K562 (cell line): ENCODE measurements around the gene FHIT. TPM values are rescaled to one million over a fixed set of nuclear protein-coding genes. Genes with fewer than 3 reads are reported as not detected.

Source experiments
- ATAC-seq: fragments of 200-7000 bp; cut with Tn5 transposase; 3 replicates; pipeline ENCODE4 v1.9.1; 2020; ENCODE audit warnings: moderate library complexity
- BruUV-seq: library from RNA; stranded (reverse); fragments of 400-500 nt; replicated peaks from 2 replicates; lab custom pipeline; 2021; lab: Mats Ljungman, UMichigan
- CTCF ChIA-PET: fragments of 300-600 bp; formaldehyde crosslinking; extraction: SDS; loops from one replicate; lab custom pipeline; 2021; ENCODE audit warnings: low intra/inter-chr PET ratio; lab: Yijun Ruan, JAX
- POLR2A ChIA-PET: fragments of 300-600, 350-650 bp; sonication (Branson Sonifier 250); formaldehyde crosslinking; extraction: SDS; loops from one replicate; lab custom pipeline; 2021; ENCODE audit warnings: antibody characterized with exemption, inconsistent platforms; lab: Yijun Ruan, JAX
- DNase-seq, 4 experiments: peaks; one replicate each; pipeline versions ENCODE4 v3.0.0 to v3.0.0-alpha.2; 2011 to 2018; ENCODE audit warnings: low spot score in 3 of 4, mixed read lengths in 3 of 4; ENCODE audit errors: extremely low read depth in 1 of 4
- FAIRE-seq: peaks from 2 replicates; lab custom pipeline; 2011; peaks lifted over from hg19 to GRCh38; lab: Jason Lieb, UNC
- H2AFZ ChIP-seq: 2 replicates; pipeline ENCODE4 v1.6.0; 2011; ENCODE audit warnings: low read depth, low read length, control low read depth, inconsistent platforms
- H3K27ac ChIP-seq: fragments of 200-600 bp; 3 replicates; pipeline ENCODE4 v1.8.0; 2011; ENCODE audit warnings: low read depth, mild to moderate bottlenecking, control low read depth, inconsistent platforms, low read length, moderate library complexity, mixed read lengths; ENCODE audit errors: extremely low read depth
- H3K27me3 ChIP-seq, 2 experiments: fragments of 300-600 bp in 1 of 2; 2 replicates in 1 of 2; 3 replicates in 1 of 2; pipeline versions ENCODE4 v1.6.0 to v1.8.0; 2011; ENCODE audit warnings: inconsistent platforms in 2 of 2, low read length in 2 of 2, mild to moderate bottlenecking in 1 of 2, mixed read lengths in 1 of 2, moderate library complexity in 1 of 2; ENCODE audit not compliant: control insufficient read depth in 2 of 2, insufficient read depth in 2 of 2
- H3K36me3 ChIP-seq: fragments of 300-600 bp; 3 replicates; pipeline ENCODE4 v1.8.0; 2011; ENCODE audit warnings: mild to moderate bottlenecking, low read length, inconsistent platforms; ENCODE audit not compliant: control insufficient read depth, insufficient read depth
- H3K4me1 ChIP-seq, 2 experiments: fragments of 200-600 bp in 1 of 2; replicated peaks in 1 of 2; 2 replicates in 1 of 2; 3 replicates in 1 of 2; pipeline versions ENCODE4 v1.5.1 to v1.8.0; 2011; ENCODE audit warnings: inconsistent platforms in 2 of 2, low read length in 2 of 2, mild to moderate bottlenecking in 1 of 2, mixed read lengths in 1 of 2, moderate library complexity in 1 of 2; ENCODE audit not compliant: control insufficient read depth in 2 of 2, insufficient read depth in 2 of 2
- H3K4me2 ChIP-seq: 2 replicates; pipeline ENCODE4 v1.6.1; 2011; ENCODE audit warnings: low read length, control low read depth, inconsistent platforms, mixed read lengths; ENCODE audit not compliant: insufficient read depth
- H3K4me3 ChIP-seq: fragments of 200-600 bp; sonication (generic), shearing (Covaris generic); 2 replicates; pipeline ENCODE4 v1.5.1; 2016; ENCODE audit warnings: control low read depth, inconsistent platforms
- H3K79me2 ChIP-seq: fragments of 200-600 bp; 3 replicates; pipeline ENCODE4 v1.8.0; 2011; ENCODE audit warnings: low read length, inconsistent platforms; ENCODE audit not compliant: control insufficient read depth, insufficient read depth
- H3K9ac ChIP-seq, 2 experiments: 2 replicates each; pipeline versions ENCODE4 v1.6.0 to v1.6.1; 2011; ENCODE audit warnings: low read depth in 2 of 2, low read length in 2 of 2, control low read depth in 1 of 2, inconsistent platforms in 1 of 2, mild to moderate bottlenecking in 1 of 2, mixed read lengths in 1 of 2; ENCODE audit not compliant: insufficient read depth in 1 of 2
- H3K9me1 ChIP-seq: one replicate; pipeline ENCODE4 v1.6.0; 2011; ENCODE audit warnings: inconsistent platforms, mild to moderate bottlenecking, low read length, moderate library complexity; ENCODE audit not compliant: control insufficient read depth, insufficient read depth
- H3K9me3 ChIP-seq: replicated peaks from 2 replicates; pipeline ENCODE4 v1.5.1; 2011; ENCODE audit warnings: low read depth, low read length, inconsistent platforms; ENCODE audit not compliant: control insufficient read depth, insufficient read depth
- H4K20me1 ChIP-seq: replicated peaks from 2 replicates; pipeline ENCODE4 v1.6.1; 2011; ENCODE audit warnings: low read length, inconsistent platforms, mixed read lengths; ENCODE audit not compliant: control insufficient read depth, insufficient read depth
- CTCFL ChIP-seq: IDR thresholded peaks from 2 replicates; pipeline ENCODE4 v1.6.1; 2011; ENCODE audit warnings: borderline replicate concordance, low read depth, mild to moderate bottlenecking, moderate library complexity, low read length; ENCODE audit not compliant: insufficient read depth, poor library complexity, severe bottlenecking
- DMBX1 ChIP-seq: fragments of 250-450 bp; sonication (Bioruptor Pico); IDR thresholded peaks from 2 replicates; pipeline ENCODE4 v1.8.0; 2022; ENCODE audit warnings: inconsistent platforms, mild to moderate bottlenecking, moderate library complexity, borderline replicate concordance
- E2F8 ChIP-seq: fragments of 450-650 bp; IDR thresholded peaks from 2 replicates; pipeline ENCODE4 v1.7.1; 2018; ENCODE audit warnings: mild to moderate bottlenecking, low read depth; ENCODE audit not compliant: partially characterized antibody
- FOXJ2 ChIP-seq: fragments of 200-800 bp; sonication (Bioruptor generic); IDR thresholded peaks from 2 replicates; pipeline ENCODE4 v1.6.1; 2016; ENCODE audit warnings: missing genetic modification characterization, missing compliant biosample characterization
- HNRNPK ChIP-seq: fragments of 200-400 bp; formaldehyde crosslinking; IDR thresholded peaks from one replicate; pipeline ENCODE4 v1.6.1; 2018; ENCODE audit warnings: mild to moderate bottlenecking, low read depth, low read length; ENCODE audit not compliant: poor library complexity, severe bottlenecking
- JUND ChIP-seq, 2 experiments: IDR thresholded peaks; 2 replicates in 1 of 2; 3 replicates in 1 of 2; pipeline ENCODE4 v1.6.1; 2011; ENCODE audit warnings: borderline replicate concordance in 2 of 2, low read depth in 2 of 2, low read length in 2 of 2, improper control_type of control experiment in 1 of 2, missing biosample characterization in 1 of 2, missing genetic modification characterization in 1 of 2, missing genetic modification reagents in 1 of 2
- RUNX1 ChIP-seq: sonication (generic); IDR thresholded peaks from 2 replicates; pipeline ENCODE4 v1.6.1; 2016; ENCODE audit warnings: antibody characterized with exemption, low read depth
- SP2 ChIP-seq: IDR thresholded peaks from 2 replicates; pipeline ENCODE4 v1.6.1; 2011; ENCODE audit warnings: mild to moderate bottlenecking, low read depth, low read length, moderate library complexity; ENCODE audit not compliant: poor library complexity, severe bottlenecking; ENCODE audit errors: extremely low read depth
- ZBTB2 ChIP-seq: fragments of 450-650 bp; IDR thresholded peaks from 2 replicates; pipeline ENCODE4 v1.6.1; 2016; ENCODE audit warnings: antibody characterized with exemption
- ZBTB49 ChIP-seq: sonication (generic); formaldehyde crosslinking; IDR thresholded peaks from 2 replicates; pipeline ENCODE4 v1.8.0; 2022; ENCODE audit warnings: missing genetic modification reagents, mild to moderate bottlenecking, borderline replicate concordance
- ZFX ChIP-seq: sonication (generic); formaldehyde crosslinking; IDR thresholded peaks from 2 replicates; pipeline ENCODE4 v1.8.0; 2022; ENCODE audit warnings: mild to moderate bottlenecking, missing genetic modification reagents, moderate library complexity
- WGBS: fragments of 100-300 bp; shearing (Covaris generic); methylation state at CpG from one replicate; pipeline ENCODE4 v1.1.6; 2016; ENCODE audit warnings: low coverage, mixed read lengths; ENCODE audit not compliant: insufficient coverage; ENCODE audit errors: missing lambda C conversion rate; 5-methylcytosine and 5-hydroxymethylcytosine counted together
- in situ Hi-C: fragments of 300-500 bp; cut with MboI; formaldehyde crosslinking; loops from 4 replicates; pipeline ENCODE4 v1.15.0; 2018; ENCODE audit warnings: inconsistent platforms, mixed read lengths
- intact Hi-C: fragments of 100-400 bp; cut with micrococcal nuclease; formaldehyde crosslinking; loops from 2 replicates; pipeline ENCODE4 v1.14.2; 2022
- polyA plus RNA-seq, 8 experiments: library from polyadenylated mRNA; depleted of rRNA in 4 of 8; stranded (reverse) in 5 of 8; unstranded in 3 of 8; fragments of >200 nt; fragmentation: Nextera tagmentation in 2 of 8; fragmentation: Illumina TruSeq in 1 of 8; extraction: Ambion mirVana in 2 of 8; extraction: Trizol in 1 of 8; gene quantifications; 2 replicates each; pipeline versions ENCODE4 v1.2.1 to v1.2.3, GENCODE V29; 2011 to 2014; ENCODE audit warnings: inconsistent platforms in 1 of 8, missing spikeins in 1 of 8
- total RNA-seq, 7 experiments: library from RNA; depleted of rRNA in 6 of 7; stranded (reverse); fragments of >200 nt in 6 of 7; fragmentation: Illumina TruSeq in 2 of 7; extraction: Trizol in 2 of 7; gene quantifications; 2 replicates each; pipeline versions ENCODE4 v1.2.1 to v1.2.3, GENCODE V29; 2011 to 2021; ENCODE audit warnings: low replicate concordance in 1 of 7

The FHIT gene
- total and polyA plus RNA-seq, 9 of the 15 experiments (the other 6 are each of a cell fraction or from before 2014, with no cell fraction given), result 1.7 to 9.1 (median 4.3) TPM

GRCh38 chr3:60855250-60855649 is 396.0 kb downstream of the FHIT start:
- Histone ChIP-seq H2AFZ (no peak overlapping the region), H3K27ac (no peak overlapping the region), H3K4me1 (no peaks in the 10 kb centered on the region), H3K9ac (no peak overlapping the region), H3K4me2 (no peak overlapping the region), H3K79me2 (no peaks in the 10 kb centered on the region), H4K20me1 (no peaks in the 10 kb centered on the region), H3K27me3 (no peaks in the 10 kb centered on the region), H3K36me3 (no peaks in the 10 kb centered on the region), H3K9me3 (0 out of 2 replicates have a peak, but pooled peaks cover 2% of the 10 kb centered on the region), H3K4me3 (no peak overlapping the region), H3K9me1 (no peaks in the 10 kb centered on the region)
- WGBS, result 54% methylated on average over 2 of the region's 2 CpGs
- TF ChIP-seq DMBX1 (CRISPR knock-in tag) (no peak), JUND (IDR thresholded peaks at IDR 0.05; ENCODE audit: borderline replicate concordance, low read depth, low read length) (no peak), JUND (tag; IDR thresholded peaks at IDR 0.05; ENCODE audit: borderline replicate concordance, low read depth, low read length) (no peak), HNRNPK (no peak), E2F8 (no peak), FOXJ2 (tag) (no peak), ZFX (CRISPR knock-in tag) (no peak), ZBTB49 (CRISPR knock-in tag) (no peak), ZBTB2 (no peak), RUNX1 (no peak), SP2 (no peak), CTCFL (no peak)
- ChIA-PET CTCF (no interaction called here), POLR2A (no interaction called here)
- in situ Hi-C loops, result no loop called here
- BruUV-seq, result no TSS peak
- ATAC-seq, result no peak
- no peak for DNase-seq
- FAIRE-seq, result no peak
- intact Hi-C loops, result no loop called here
